Stimulated activated CD8-positive, alpha-beta memory T cell treated with anti-CD3 and anti-CD28 coated beads, Interleukin-15, amount 100 ng/mL, for 1 hour (primary cell): ENCODE measurements around the gene DTNB.

ENCODE experiments used
- DNase-seq: peaks from one replicate; pipeline ENCODE4 v3.0.0-alpha.2; 2020; ENCODE audit warnings: low read depth

DTNB gene

DNA sequence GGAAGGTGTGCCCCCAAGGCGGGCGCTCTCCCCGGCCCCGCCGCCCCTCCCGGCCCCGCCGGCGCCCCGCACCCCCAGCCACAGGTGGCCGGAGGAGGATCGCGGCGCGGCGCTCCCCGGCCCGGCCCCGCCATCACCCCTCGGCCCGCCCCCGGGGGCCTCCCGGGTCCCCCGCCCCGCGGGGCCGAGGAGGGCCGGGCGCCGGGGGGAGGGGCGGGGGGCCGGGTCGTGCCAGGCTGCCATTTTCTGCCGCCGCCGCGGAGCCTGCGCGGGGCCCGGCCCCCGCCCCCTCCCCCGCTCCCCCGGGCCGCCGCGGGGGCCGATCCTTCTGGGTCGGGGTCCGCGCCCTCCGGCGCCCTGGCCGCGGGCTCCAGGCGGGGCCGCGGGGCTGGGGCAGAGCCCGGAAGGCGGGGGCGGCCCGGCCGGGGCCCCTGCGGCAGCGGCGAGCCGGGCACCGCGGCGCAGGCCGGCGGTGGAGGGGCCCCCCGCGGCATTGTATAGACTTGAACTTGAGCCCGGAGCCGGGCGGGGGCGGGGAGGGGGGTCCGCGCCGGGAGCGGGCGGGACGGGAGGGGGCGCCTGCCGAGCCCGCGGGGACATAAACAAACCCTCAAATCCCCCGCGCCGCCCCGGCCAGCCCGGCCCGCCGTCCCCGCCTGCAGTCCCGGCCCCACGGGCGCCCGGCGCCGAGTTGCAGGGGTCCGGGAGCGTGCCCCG is 332.2 kb downstream of the DTNB start:
- DNase-seq = no peak

DNA sequence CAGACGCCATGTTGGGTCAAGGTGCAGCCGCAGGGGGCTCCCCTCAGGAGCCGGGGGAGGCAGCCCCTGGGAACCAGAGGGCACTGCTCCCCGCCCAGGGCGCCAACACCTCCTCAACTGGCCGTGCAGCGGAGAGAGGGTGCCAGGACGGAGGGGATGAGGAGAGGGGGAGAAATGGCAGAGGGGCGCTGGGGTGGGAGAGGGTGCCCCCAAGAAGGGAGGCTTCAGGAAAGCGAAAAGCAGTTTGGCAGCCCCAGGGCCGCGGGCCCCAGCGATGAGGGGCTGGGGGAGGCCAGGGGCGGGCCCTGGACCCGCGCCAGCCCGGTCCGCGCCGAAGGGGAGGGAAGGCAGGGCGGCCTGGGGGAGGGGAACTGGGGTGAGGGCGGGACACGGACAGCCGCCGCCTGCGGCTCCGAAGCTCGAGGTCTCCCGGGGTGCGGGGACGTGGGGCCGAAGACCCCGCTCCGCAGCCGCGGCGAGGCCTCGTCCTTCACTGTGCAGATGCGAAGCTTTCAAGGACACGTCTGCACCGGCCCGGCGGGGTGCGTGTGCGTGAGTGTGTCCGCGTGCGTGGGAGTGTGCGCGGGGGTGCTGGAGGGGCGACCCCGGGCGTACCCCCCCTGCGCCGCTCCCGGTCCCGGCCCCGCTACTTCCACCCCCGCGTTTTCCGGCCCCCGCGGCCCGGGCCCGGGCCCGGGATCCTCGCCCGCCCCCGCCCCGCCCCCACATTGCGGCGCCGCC is 333.0 kb downstream of the DTNB start:
- DNase-seq = no peak

- no peak for DNase-seq
Measured at GRCh38 chr2:25339791-25340180, 333.6 kb downstream of the DTNB start.

GRCh38 chr2:25339211-25339674 is 334.1 kb downstream of the DTNB start:
- no peak for DNase-seq

- DNase-seq = no peak
Measured at GRCh38 chr2:25338401-25338800, 335.0 kb downstream of the DTNB start.

DNA sequence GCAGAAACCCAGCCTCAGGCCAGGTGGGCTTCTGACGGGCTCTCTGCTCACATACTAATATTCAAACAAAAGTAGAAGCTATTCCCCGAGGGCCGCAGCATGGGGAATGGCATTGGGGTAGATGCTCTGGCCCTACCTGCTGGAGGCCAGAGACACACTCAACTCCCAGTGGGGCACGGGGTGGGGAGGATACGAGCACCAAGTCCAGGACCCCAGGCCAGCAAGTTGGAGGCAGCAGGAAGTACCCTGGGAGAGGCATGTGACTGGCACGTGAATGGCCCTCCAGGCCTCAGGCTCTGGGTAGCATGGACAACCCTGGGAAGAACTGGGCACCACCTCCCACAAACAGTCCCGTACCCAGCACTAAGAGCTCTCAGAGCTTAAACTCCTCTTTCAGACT is 335.5 kb downstream of the DTNB start:
- DNase-seq = no peak

GRCh38 chr2:25337276-25337675 is 336.1 kb downstream of the DTNB start:
- DNase-seq = no peak

DNA sequence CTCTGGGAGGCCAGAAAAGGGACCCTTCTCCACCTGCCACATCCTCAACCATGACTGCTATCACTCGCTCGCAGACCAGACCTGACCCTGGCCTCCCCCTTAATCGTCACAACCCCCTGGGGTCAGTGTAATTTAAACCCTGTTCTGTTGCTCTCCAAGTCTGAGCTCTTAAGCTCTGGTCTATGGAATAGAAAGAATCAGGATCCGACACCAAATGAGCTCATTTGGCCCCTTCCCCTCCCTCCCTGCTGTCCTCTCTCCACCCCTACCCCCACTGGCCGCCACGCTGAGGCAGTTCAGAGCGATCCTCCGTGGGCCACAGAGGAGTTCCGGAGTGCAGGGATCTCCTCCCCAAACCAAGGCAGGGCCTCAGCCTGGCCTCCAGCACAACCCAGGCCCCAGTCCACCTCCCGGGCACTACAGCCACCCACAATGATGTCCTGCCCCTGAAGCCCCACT is 337.0 kb downstream of the DTNB start:
- DNase-seq = no peak

DNA sequence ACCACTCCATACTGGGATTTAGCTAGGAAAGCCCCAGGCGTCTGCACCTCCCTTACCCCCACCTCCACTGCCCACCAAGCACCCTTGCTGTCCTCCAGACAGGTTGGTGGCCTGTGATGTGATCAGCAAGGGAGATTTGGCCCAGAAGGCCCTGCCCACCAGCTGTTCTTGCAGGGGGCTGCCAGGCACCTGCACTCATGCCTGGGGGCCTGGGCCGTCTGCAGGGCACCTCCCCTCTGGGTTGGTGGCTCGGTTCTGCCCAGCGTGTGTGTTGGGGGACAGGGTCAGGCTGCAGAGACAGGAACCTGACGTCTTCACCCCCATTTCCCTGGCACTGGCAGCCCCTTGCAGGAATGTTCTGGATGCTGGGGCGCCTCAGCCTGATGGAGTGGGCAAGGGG is 337.4 kb downstream of the DTNB start:
- DNase-seq = no peak

GRCh38 chr2:25335204-25335603 is 338.2 kb downstream of the DTNB start:
- no peak for DNase-seq

- no peak for DNase-seq
Measured at GRCh38 chr2:25334482-25334881, 338.9 kb downstream of the DTNB start.

DNA sequence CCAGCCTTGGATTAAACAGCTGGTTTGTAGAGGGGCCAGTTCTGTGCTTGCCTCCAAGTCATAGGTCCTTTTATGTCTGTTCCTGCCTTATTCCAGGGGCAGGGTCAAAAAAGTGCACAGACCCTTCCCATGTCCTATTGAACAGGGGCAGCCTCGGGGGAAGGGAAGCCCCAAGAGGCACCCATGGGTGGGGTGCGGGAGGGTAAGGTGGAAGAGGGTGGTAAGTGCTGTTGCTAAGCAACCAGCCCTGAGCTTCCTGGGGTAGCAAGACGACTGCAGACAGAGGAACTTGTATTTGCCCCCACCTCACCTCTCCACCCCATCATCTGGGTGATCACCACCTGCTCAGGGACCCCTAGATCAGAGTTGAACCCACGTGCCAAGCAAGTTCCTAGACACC is 339.4 kb downstream of the DTNB start:
- no peak for DNase-seq

- no peak for DNase-seq
Measured at GRCh38 chr2:25332571-25332970, 340.8 kb downstream of the DTNB start.

- no peak for DNase-seq
Measured at GRCh38 chr2:25331686-25332365, 341.6 kb downstream of the DTNB start.

- DNase-seq = no peak
Measured at GRCh38 chr2:25330937-25331336, 342.4 kb downstream of the DTNB start.

- DNase-seq = no peak
Measured at GRCh38 chr2:25330273-25330672, 343.1 kb downstream of the DTNB start.

DNA sequence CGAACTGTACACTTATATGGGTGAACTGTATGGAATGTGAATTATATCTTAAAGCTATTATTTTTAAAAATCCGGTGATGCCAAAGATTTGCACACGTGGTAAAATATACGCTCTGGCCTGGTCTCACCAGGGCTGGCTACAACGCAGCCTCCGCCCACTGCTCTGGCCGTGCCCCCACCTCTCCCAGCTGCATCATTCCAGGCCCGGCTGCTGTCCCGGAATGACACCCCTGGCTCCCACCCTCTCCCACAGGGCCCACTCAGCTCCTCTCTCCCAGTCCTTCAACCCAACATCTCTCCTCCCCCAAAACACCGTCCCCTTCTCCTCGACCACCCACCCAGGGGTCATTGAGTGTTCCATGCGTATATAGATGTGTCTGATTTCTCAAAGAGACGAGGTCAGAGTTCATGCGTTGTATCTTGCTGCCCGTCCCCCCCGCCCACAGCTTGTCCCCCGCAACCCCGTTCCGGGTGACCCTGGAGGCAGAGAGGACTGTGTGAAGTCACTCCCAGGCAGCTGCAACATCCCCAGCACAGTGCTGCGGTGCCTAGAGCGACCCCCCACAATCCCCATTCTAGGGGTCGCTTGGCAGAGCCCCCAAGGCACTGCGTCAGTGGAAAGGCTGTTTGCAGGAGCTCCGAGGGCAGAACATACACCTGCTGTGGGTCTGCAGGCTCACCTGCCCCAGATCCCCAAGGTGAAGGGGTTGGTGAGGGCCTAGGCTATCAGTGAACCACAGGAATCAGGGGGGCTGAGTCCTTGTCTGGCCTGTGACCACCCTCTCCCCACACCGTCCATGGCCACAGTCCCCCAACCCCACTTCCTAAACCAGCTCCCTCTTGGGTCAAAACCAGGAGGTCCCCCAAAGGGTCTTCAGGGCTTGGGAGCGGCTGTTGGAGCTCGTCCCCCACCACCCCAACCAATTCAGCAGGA is 345.0 kb downstream of the DTNB start:
- DNase-seq = no peak
